CD4-positive, alpha-beta T cell (primary cell): ENCODE data around the gene ORMDL2. TPM values are rescaled to one million over a fixed set of nuclear protein-coding genes. Genes with fewer than 3 reads are reported as not detected.

Experiments used
- ATAC-seq: fragments of 200-7000 bp; cut with Tn5 transposase; one replicate; pipeline ENCODE4 v1.10.0; 2022; ENCODE audit warnings: mild to moderate bottlenecking; ENCODE audit not compliant: poor library complexity
- CTCF ChIA-PET: fragments of 350-600 bp; sonication (Branson Sonifier 250); formaldehyde crosslinking; loops from one replicate; lab custom pipeline; 2021; ENCODE audit warnings: antibody characterized with exemption, inconsistent platforms; lab: Charles Lee
- POLR2A ChIA-PET: fragments of 350-600 bp; sonication (Branson Sonifier 250); formaldehyde crosslinking; loops from one replicate; lab custom pipeline; 2021; ENCODE audit warnings: antibody characterized with exemption, inconsistent platforms; lab: Charles Lee
- DNase-seq, 14 experiments: peaks; one replicate each; pipeline ENCODE4 v3.0.0-alpha.2; 2013 to 2020; ENCODE audit warnings: mixed read lengths in 2 of 14
- H3K27ac ChIP-seq, 2 donors: one replicate each; pipeline versions ENCODE4 v1.5.1 to v1.7.0; 2013; ENCODE audit warnings: low read length in 2 of 2, low read depth in 1 of 2, mild to moderate bottlenecking in 1 of 2
- H3K27me3 ChIP-seq, 2 experiments: 1 replicate in 1 of 2; 2 replicates in 1 of 2; pipeline versions ENCODE4 v1.6.1 to v1.7.0; 2013; ENCODE audit warnings: low read length in 2 of 2, control low read depth in 1 of 2, mild to moderate bottlenecking in 1 of 2, moderate library complexity in 1 of 2; ENCODE audit not compliant: insufficient read depth in 2 of 2, control insufficient read depth in 1 of 2
- H3K36me3 ChIP-seq: one replicate; pipeline ENCODE4 v1.6.1; 2013; ENCODE audit warnings: low read length, control low read depth; ENCODE audit not compliant: insufficient read depth
- H3K4me1 ChIP-seq: one replicate; pipeline ENCODE4 v1.6.1; 2013; ENCODE audit warnings: low read length, control low read depth; ENCODE audit not compliant: insufficient read depth
- H3K4me3 ChIP-seq: one replicate; pipeline ENCODE4 v1.5.1; 2013; ENCODE audit warnings: mild to moderate bottlenecking, low read length, moderate library complexity
- H3K9me3 ChIP-seq, 2 experiments: 1 replicate in 1 of 2; 2 replicates in 1 of 2; pipeline versions ENCODE4 v1.6.1 to v1.7.0; 2013; ENCODE audit warnings: low read length in 2 of 2, mild to moderate bottlenecking in 2 of 2, control low read depth in 1 of 2, moderate library complexity in 1 of 2; ENCODE audit not compliant: control insufficient read depth in 1 of 2, insufficient read depth in 1 of 2
- H3K27ac Mint-ChIP-seq: one replicate; pipeline ENCODE4 v1.8.0; 2020; ENCODE audit warnings: mixed read lengths
- H3K27me3 Mint-ChIP-seq: one replicate; pipeline ENCODE4 v1.8.0; 2021; ENCODE audit warnings: mixed read lengths
- H3K36me3 Mint-ChIP-seq: one replicate; pipeline ENCODE4 v1.8.0; 2021; ENCODE audit warnings: low read depth, mixed read lengths
- H3K4me1 Mint-ChIP-seq: one replicate; pipeline ENCODE4 v1.8.0; 2021; ENCODE audit warnings: low read depth, mixed read lengths
- H3K4me3 Mint-ChIP-seq: one replicate; pipeline ENCODE4 v1.8.0; 2020; ENCODE audit warnings: mild to moderate bottlenecking, mixed read lengths
- H3K9me3 Mint-ChIP-seq: one replicate; pipeline ENCODE4 v1.8.0; 2020; ENCODE audit warnings: mixed read lengths
- CTCF ChIP-seq: fragments of 200-600 bp; IDR thresholded peaks from one replicate; pipeline ENCODE4 v1.8.0; 2022; ENCODE audit warnings: antibody characterized with exemption, mild to moderate bottlenecking
- intact Hi-C, 2 experiments: fragments of 100-400 bp; cut with DNase I in 1 of 2; cut with micrococcal nuclease in 1 of 2; formaldehyde crosslinking; loops; one replicate each; pipeline versions ENCODE4 v1.15.1 to v1.9.0; 2023 to 2025; cut with DNase I, micrococcal nuclease
- total RNA-seq, 174 experiments: library from RNA in 2 of 174; stranded (reverse) in 2 of 174; gene quantifications; one replicate each; pipeline ENCODE4 v1.2.3 and lab custom pipeline; 2021 to 2026

Gene ORMDL2
- total RNA-seq, 2 experiments from 2014 or later = 13.0 to 14.9 TPM

GRCh38 chr12:55824726-55825125, 6.9 kb downstream of the ORMDL2 start:
- no peak overlapping the region for H3K4me3 ChIP-seq
- ChIA-PET CTCF (interaction anchor here (0.7 to 1.4 kb wide), 3 partner anchors 8 to 428 kb away, joined by 3 to 4 read pairs (median 3); no protein-coding TSS in a partner anchor), POLR2A (interaction anchor here (0.6 to 1.1 kb wide), 2 partner anchors 9 to 105 kb away, joined by 3 to 4 read pairs; no protein-coding TSS in a partner anchor)
- peak overlapping the region; percentile 39 to 43 for H3K27ac ChIP-seq
- Mint-ChIP-seq H3K27ac (peak overlapping the region; percentile 80), H3K36me3 (peaks cover 59% of the 10 kb centered on the region), H3K4me1 (peaks cover 48% of the 10 kb centered on the region), H3K4me3 (peak overlapping the region; percentile 64), H3K9me3 (no peaks in the 10 kb centered on the region), H3K27me3 (no peaks in the 10 kb centered on the region)
- TF ChIP-seq CTCF = no peak
- ATAC-seq (no peak), DNase-seq (no peak)
- no peaks in the 10 kb centered on the region for H3K27me3 ChIP-seq
- H3K36me3 ChIP-seq = peaks cover 43% of the 10 kb centered on the region
- peaks cover 48% of the 10 kb centered on the region for H3K4me1 ChIP-seq
- no peaks in the 10 kb centered on the region for H3K9me3 ChIP-seq
- intact Hi-C loops = loop anchor here (5.0 to 10.0 kb wide), 3 partner anchors 218 to 900 kb away; partner anchors contain the start of genes NACA (in 1 of the 2), PA2G4 (in 1 of the 2) and RPS26 (in 1 of the 2)

- peaks cover 44% of the 10 kb centered on the region for H3K36me3 Mint-ChIP-seq
- peaks cover 64% of the 10 kb centered on the region for H3K4me1 ChIP-seq
- H3K27ac ChIP-seq = no peak overlapping the region
- intact Hi-C loops = loop anchor here (1.0 to 10.0 kb wide), 4 partner anchors 10 to 897 kb away; partner anchors contain the start of genes NACA (in 1 of the 2), ORMDL2 (in 1 of the 2), PA2G4 (in 1 of the 2) and RPS26 (in 1 of the 2)
- ATAC-seq (no peak), DNase-seq (peak in 1 of 14 experiments; percentile 23)
- no peaks in the 10 kb centered on the region for H3K9me3 ChIP-seq
- peaks cover 14% of the 10 kb centered on the region for H3K36me3 ChIP-seq
- no peak for TF ChIP-seq CTCF
- H3K4me1 Mint-ChIP-seq = peaks cover 74% of the 10 kb centered on the region
- H3K4me3 ChIP-seq = no peak overlapping the region
- ChIA-PET POLR2A (interaction anchor here (1.2 to 2.3 kb wide), 3 partner anchors 10 to 105 kb away, joined by 3 to 18 read pairs (median 6); partner anchors contain the start of genes ORMDL2 and SARNP), CTCF (no interaction called here)
- no peaks in the 10 kb centered on the region for H3K27me3 Mint-ChIP-seq
- no peaks in the 10 kb centered on the region for H3K9me3 Mint-ChIP-seq
- H3K27me3 ChIP-seq = no peaks in the 10 kb centered on the region
- peak overlapping the region; percentile 88 for H3K27ac Mint-ChIP-seq
- peak overlapping the region; percentile 100 for H3K4me3 Mint-ChIP-seq
Observed at GRCh38 chr12:55827806-55828205, 10.0 kb downstream of the ORMDL2 start.

GRCh38 chr12:55828357-55828756, 10.5 kb downstream of the ORMDL2 start:
- peaks cover 39% of the 10 kb centered on the region for H3K36me3 Mint-ChIP-seq
- DNase-seq = peak in 1 of 14 experiments; percentile 31
- no peak for TF ChIP-seq CTCF
- H3K4me1 Mint-ChIP-seq = peaks cover 69% of the 10 kb centered on the region
- H3K4me3 ChIP-seq = peak overlapping the region; percentile 98
- intact Hi-C loops = loop anchor here (1.0 to 10.0 kb wide), 4 partner anchors 10 to 896 kb away; partner anchors contain the start of genes NACA (in 1 of the 2), ORMDL2 (in 1 of the 2), PA2G4 (in 1 of the 2) and RPS26 (in 1 of the 2)
- peak overlapping the region; percentile 100 for H3K4me3 Mint-ChIP-seq
- no peaks in the 10 kb centered on the region for H3K27me3 Mint-ChIP-seq
- no peaks in the 10 kb centered on the region for H3K27me3 ChIP-seq
- H3K36me3 ChIP-seq = peaks cover 8% of the 10 kb centered on the region
- CTCF ChIA-PET = no interaction called here
- POLR2A ChIA-PET = interaction anchor here (1.2 to 5.1 kb wide), 4 partner anchors 9 to 105 kb away, joined by 3 to 180 read pairs (median 81); partner anchors contain the start of genes DGKA, ORMDL2, PYM1 and SARNP
- peak overlapping the region; percentile 88 for H3K27ac Mint-ChIP-seq
- no peaks in the 10 kb centered on the region for H3K9me3 Mint-ChIP-seq
- H3K27ac ChIP-seq = peak overlapping the region; percentile 26 to 81
- H3K9me3 ChIP-seq = no peaks in the 10 kb centered on the region
- ATAC-seq = no peak
- H3K4me1 ChIP-seq = peaks cover 64% of the 10 kb centered on the region
